Measurements from ENCODE around the gene TBCK. TPM values are rescaled to one million over a fixed set of nuclear protein-coding genes. Genes with fewer than 3 reads are reported as not detected.

Gene TBCK
- total and polyA plus RNA-seq, 2 donors (not counting 3 experiments of a cell fraction or from before 2014, with no cell fraction given), result 18.2 to 38.6 TPM

- ChIA-PET POLR2A (no interaction called here), CTCF (interaction anchor here (1.3 kb wide), 1 partner anchor 14 kb away, joined by 3 read pairs; no protein-coding TSS in a partner anchor)
- Histone ChIP-seq H2AFZ (ENCODE audit: low read depth, low read length) (no peak overlapping the region), H3K4me3 (replicated peaks in 1 of 3; ENCODE audit: insufficient read depth in 1 of 3, low read depth in 1 of 3, low read length in 3 of 3) (no peak overlapping the region), H4K20me1 (replicated peaks; ENCODE audit: control insufficient read depth, extremely low read depth, insufficient read depth, low read length) (no peaks in the 10 kb centered on the region), H3K27ac (ENCODE audit: insufficient read depth, low read depth, low read length) (no peak overlapping the region), H3K36me3 (ENCODE audit: control insufficient read depth in 2 of 2, extremely low read depth in 1 of 2, insufficient read depth in 2 of 2, low read length in 2 of 2) (no peaks in the 10 kb centered on the region), H3K4me2 (ENCODE audit: insufficient read depth, low read length) (no peak overlapping the region), H3K9me1 (replicated peaks; ENCODE audit: control insufficient read depth, extremely low read depth, insufficient read depth, low read length) (no peaks in the 10 kb centered on the region), H3K79me2 (ENCODE audit: control insufficient read depth, insufficient read depth, low read length) (no peaks in the 10 kb centered on the region), H3K4me1 (ENCODE audit: control insufficient read depth, extremely low read depth, insufficient read depth, low read length) (no peaks in the 10 kb centered on the region), H3K9me3 (replicated peaks; ENCODE audit: control insufficient read depth, insufficient read depth, low read length) (no peaks in the 10 kb centered on the region), H3K27me3 (ENCODE audit: control insufficient read depth in 2 of 2, insufficient read depth in 2 of 2, low read length in 2 of 2) (no peaks in the 10 kb centered on the region), H3K9ac (replicated peaks; ENCODE audit: extremely low read depth, insufficient read depth, low read length) (no peak overlapping the region)
- dilution Hi-C loops (cut with MboI; ENCODE audit: extremely low pct_ligation_motif_present, low sequenced_read_pairs), result no loop called here
- no peak for FAIRE-seq
- TF ChIP-seq MAX (IDR thresholded peaks at IDR 0.05; ENCODE audit: insufficient read depth, insufficient read length), result no peak
- TF ChIP-seq CTCF (IDR thresholded peaks at IDR 0.05; ENCODE audit: extremely low read depth in 1 of 2, insufficient read depth in 1 of 2, low read depth in 1 of 2, low read length in 2 of 2), result no peak
- no peak for TF ChIP-seq MYC (IDR thresholded peaks at IDR 0.05; ENCODE audit: low read depth, low read length)
- TF ChIP-seq EZH2 (IDR thresholded peaks at IDR 0.05; ENCODE audit: borderline replicate concordance, low read depth, low read length, severe bottlenecking), result no peak
- TF ChIP-seq GATA2 (IDR thresholded peaks at IDR 0.05; ENCODE audit: insufficient read depth, insufficient read length, low read depth, low read length), result no peak
- no peak for TF ChIP-seq FOS (IDR thresholded peaks at IDR 0.05; ENCODE audit: borderline replicate concordance, insufficient read depth, low read length)
- no peak for TF ChIP-seq POLR2AphosphoS5 (IDR thresholded peaks at IDR 0.05; ENCODE audit: insufficient read depth, low read depth, low read length)
- no peak for TF ChIP-seq POLR2A (IDR thresholded peaks at IDR 0.05; ENCODE audit: low read depth, low read length)
- BruUV-seq (replicated peaks), result no TSS peak
- intact Hi-C loops (cut with micrococcal nuclease), result no loop called here
- no peak for DNase-seq (ENCODE audit: low read depth, low spot score)
Observed at GRCh38 chr4:106183551-106183950, 132.5 kb downstream of the TBCK start.
